NCI-H524 (cell line): ENCODE measurements around the gene RNU1-4.
"Not testable (repeated sequence)": the region's sequence is repeated elsewhere in the genome, so short reads cannot be mapped to it uniquely, and the experiment has no call there.

ENCODE experiments used
- DNase-seq, 2 experiments: peaks; one replicate each; lab custom pipeline; 2025; lab: John Stamatoyannopoulos, UW

The RNU1-4 gene

GRCh38 chr1:16708704-16709103 lies 31.6 kb upstream of the RNU1-4 start:
- not testable (repeated sequence) for DNase-seq

- peak; percentile 87 to 94 for DNase-seq
These were observed 30.6 kb upstream of the RNU1-4 start for GRCh38 chr1:16709659-16710087.

- DNase-seq = not testable (repeated sequence)
These were observed 29.7 kb upstream of the RNU1-4 start for GRCh38 chr1:16710618-16711017.

GRCh38 chr1:16712131-16712530 lies 28.2 kb upstream of the RNU1-4 start:
- DNase-seq = not testable (repeated sequence)

- not testable (repeated sequence) for DNase-seq
These were observed 27.7 kb upstream of the RNU1-4 start for GRCh38 chr1:16712582-16712981.

GRCh38 chr1:16712984-16713383 lies 27.3 kb upstream of the RNU1-4 start:
- DNase-seq = not testable (repeated sequence)

GRCh38 chr1:16713480-16713879 lies 26.8 kb upstream of the RNU1-4 start:
- DNase-seq = not testable (repeated sequence)

GRCh38 chr1:16716691-16717335 lies 23.5 kb upstream of the RNU1-4 start:
- DNase-seq = no peak

GRCh38 chr1:16717336-16718098 lies 22.8 kb upstream of the RNU1-4 start:
- DNase-seq = peak; percentile 24 to 52

- DNase-seq = not testable (repeated sequence)
These were observed 22.0 kb upstream of the RNU1-4 start for GRCh38 chr1:16718099-16718907.

- DNase-seq = no peak
These were observed 21.3 kb upstream of the RNU1-4 start for GRCh38 chr1:16718908-16719533.

- DNase-seq = no peak
These were observed 20.6 kb upstream of the RNU1-4 start for GRCh38 chr1:16719571-16720350.

GRCh38 chr1:16720351-16721223 lies 19.7 kb upstream of the RNU1-4 start:
- no peak for DNase-seq

- no peak for DNase-seq
These were observed 18.3 kb upstream of the RNU1-4 start for GRCh38 chr1:16721871-16722641.

- DNase-seq = no peak
These were observed 15.4 kb upstream of the RNU1-4 start for GRCh38 chr1:16724718-16725438.

- DNase-seq = not testable (repeated sequence)
These were observed 14.7 kb upstream of the RNU1-4 start for GRCh38 chr1:16725439-16726245.

- DNase-seq = peak in 1 of 2 experiments; percentile 33
These were observed 12.9 kb upstream of the RNU1-4 start for GRCh38 chr1:16727190-16728111.
